Measurements from ENCODE around the gene PPP1R16B. TPM values are rescaled to one million over a fixed set of nuclear protein-coding genes. Genes with fewer than 3 reads are reported as not detected.

Gene PPP1R16B
- total and polyA plus RNA-seq, 10 of the 15 experiments (the other 5 are each of a cell fraction or from before 2014, with no cell fraction given) = 13.4 to 90.2 (median 66.7) TPM

- no peak for TF ChIP-seq FOXM1 (IDR thresholded peaks at IDR 0.05; ENCODE audit: low read depth, low read length)
- TF ChIP-seq CHD2 (IDR thresholded peaks at IDR 0.05; ENCODE audit: borderline replicate concordance, low read depth, low read length) = no peak
- TF ChIP-seq KAT2A (conservative IDR thresholded peaks at IDR 0.05; ENCODE audit: control insufficient read depth, low read depth, low read length) = no peak
- no peak for TF ChIP-seq EP300 (IDR thresholded peaks at IDR 0.05; ENCODE audit: borderline replicate concordance in 1 of 2, control insufficient read depth in 1 of 2, low read depth in 2 of 2, low read length in 2 of 2)
- TF ChIP-seq CREM (IDR thresholded peaks at IDR 0.05; ENCODE audit: low read depth) = peak; percentile 69; the same call in 1 of the 2 replicates
- no peak for TF ChIP-seq EGR1 (IDR thresholded peaks at IDR 0.05; ENCODE audit: borderline replicate concordance in 1 of 2, low read depth in 2 of 2, low read length in 2 of 2)
- TF ChIP-seq GATAD2B (conservative IDR thresholded peaks at IDR 0.05; ENCODE audit: low read depth) = no peak
- 0 out of 2 replicates have a peak, but pooled peaks have one; percentile 27 for TF ChIP-seq IRF4 (IDR thresholded peaks at IDR 0.05; ENCODE audit: low read depth, low read length)
- TF ChIP-seq TARDBP (IDR thresholded peaks at IDR 0.05; ENCODE audit: borderline replicate concordance) = no peak
- TF ChIP-seq MXI1 (IDR thresholded peaks at IDR 0.05; ENCODE audit: low read depth, low read length) = no peak
- no peak for TF ChIP-seq MTA3 (IDR thresholded peaks at IDR 0.05; ENCODE audit: borderline replicate concordance, low read length)
- peak; percentile 77 for TF ChIP-seq JUNB (IDR thresholded peaks at IDR 0.05)
- no peak for TF ChIP-seq ASH2L (IDR thresholded peaks at IDR 0.05; ENCODE audit: borderline replicate concordance, low read depth)
- TF ChIP-seq RAD21 (IDR thresholded peaks at IDR 0.05; ENCODE audit: insufficient read depth, low read depth, low read length) = no peak
Measured at GRCh38 chr20:38890497-38890818, 85.0 kb downstream of the PPP1R16B start (continued).

Measured in GM12878 (cell line).